DOHH2 (cell line): ENCODE data around the gene CHKA.

Source experiments
- H3F3A ChIP-seq: fragments of 200-600 bp; sonication (generic), shearing (Covaris generic); 2 replicates; pipeline ENCODE4 v1.6.0; 2016; ENCODE audit warnings: antibody characterized with exemption, mild to moderate bottlenecking; ENCODE audit not compliant: control insufficient read depth, insufficient read depth
- H3K27ac ChIP-seq: fragments of 200-600 bp; sonication (generic); 2 replicates; pipeline ENCODE4 v1.5.1; 2014; ENCODE audit warnings: low read depth, mild to moderate bottlenecking, low read length, moderate library complexity
- H3K27me3 ChIP-seq: fragments of 200-600 bp; sonication (generic); 2 replicates; pipeline ENCODE4 v1.6.1; 2014; ENCODE audit warnings: mild to moderate bottlenecking, low read length, mixed read lengths; ENCODE audit not compliant: control insufficient read depth
- H3K36me3 ChIP-seq: fragments of 200-600 bp; sonication (generic); 2 replicates; pipeline ENCODE4 v1.6.1; 2014; ENCODE audit warnings: mild to moderate bottlenecking, low read length, moderate library complexity, mixed read lengths; ENCODE audit not compliant: control insufficient read depth
- H3K4me1 ChIP-seq: fragments of 200-600 bp; sonication (generic); 2 replicates; pipeline ENCODE4 v1.6.1; 2014; ENCODE audit warnings: mild to moderate bottlenecking, low read length, mixed read lengths; ENCODE audit not compliant: control insufficient read depth
- H3K4me2 ChIP-seq: fragments of 200-600 bp; sonication (generic); 2 replicates; pipeline ENCODE4 v1.6.0; 2014; ENCODE audit warnings: mild to moderate bottlenecking, low read length, moderate library complexity
- H3K4me3 ChIP-seq: fragments of 200-600 bp; sonication (generic); 2 replicates; pipeline ENCODE4 v1.5.1; 2014; ENCODE audit warnings: mild to moderate bottlenecking, low read length, mixed read lengths
- H3K79me2 ChIP-seq: fragments of 200-600 bp; sonication (generic); 2 replicates; pipeline ENCODE4 v1.6.1; 2014; ENCODE audit warnings: mild to moderate bottlenecking, low read length, mixed read lengths; ENCODE audit not compliant: control insufficient read depth
- H3K9me2 ChIP-seq: fragments of 200-600 bp; sonication (generic); replicated peaks from 2 replicates; pipeline ENCODE4 v1.6.1; 2014; ENCODE audit warnings: mild to moderate bottlenecking, low read length, mixed read lengths; ENCODE audit not compliant: control insufficient read depth
- H3K9me3 ChIP-seq: fragments of 200-600 bp; sonication (generic); 2 replicates; pipeline ENCODE4 v1.6.1; 2014; ENCODE audit warnings: antibody characterized with exemption, low read length, mixed read lengths; ENCODE audit not compliant: control insufficient read depth, insufficient read depth
- H4K20me1 ChIP-seq: fragments of 200-600 bp; sonication (generic); 2 replicates; pipeline ENCODE4 v1.6.0; 2014; ENCODE audit warnings: low read depth, mild to moderate bottlenecking, antibody characterized with exemption, low read length, moderate library complexity; ENCODE audit not compliant: control insufficient read depth, insufficient read depth
- CTCF ChIP-seq: fragments of 200-600 bp; sonication (generic); IDR thresholded peaks from one replicate; pipeline ENCODE4 v1.5.1; 2014; ENCODE audit warnings: antibody characterized with exemption, mild to moderate bottlenecking, low read depth, low read length; ENCODE audit not compliant: poor library complexity, severe bottlenecking
- EZH2phosphoT487 ChIP-seq: fragments of 200-600 bp; sonication (generic); IDR thresholded peaks from 2 replicates; pipeline ENCODE4 v1.6.1; 2017; ENCODE audit warnings: borderline replicate concordance, mild to moderate bottlenecking, antibody characterized with exemption, low read length, moderate library complexity, mixed read lengths

Gene CHKA

GRCh38 chr11:68149417-68149816 is 28.2 kb upstream of the CHKA start:
- Histone ChIP-seq H4K20me1 (no peaks in the 10 kb centered on the region), H3K4me2 (no peak overlapping the region), H3K9me3 (no peaks in the 10 kb centered on the region), H3K79me2 (no peaks in the 10 kb centered on the region), H3K4me3 (no peak overlapping the region), H3F3A (no peaks in the 10 kb centered on the region), H3K36me3 (no peaks in the 10 kb centered on the region), H3K4me1 (no peaks in the 10 kb centered on the region), H3K27me3 (no peaks in the 10 kb centered on the region), H3K9me2 (no peaks in the 10 kb centered on the region), H3K27ac (no peak overlapping the region)
- TF ChIP-seq CTCF (no peak), EZH2phosphoT487 (no peak)

- H3K4me1 ChIP-seq = no peaks in the 10 kb centered on the region
- TF ChIP-seq CTCF = no peak
- no peak for TF ChIP-seq EZH2phosphoT487
- no peaks in the 10 kb centered on the region for H3K36me3 ChIP-seq
- no peaks in the 10 kb centered on the region for H4K20me1 ChIP-seq
- no peaks in the 10 kb centered on the region for H3K9me2 ChIP-seq
- H3K79me2 ChIP-seq = no peaks in the 10 kb centered on the region
- no peaks in the 10 kb centered on the region for H3K9me3 ChIP-seq
- no peaks in the 10 kb centered on the region for H3K27me3 ChIP-seq
- H3F3A ChIP-seq = no peaks in the 10 kb centered on the region
- H3K4me3 ChIP-seq = no peak overlapping the region
- no peak overlapping the region for H3K4me2 ChIP-seq
- no peak overlapping the region for H3K27ac ChIP-seq
Measured at GRCh38 chr11:68148879-68149278, 27.7 kb upstream of the CHKA start.

- no peak overlapping the region for H3K27ac ChIP-seq
- H3K27me3 ChIP-seq = no peaks in the 10 kb centered on the region
- no peaks in the 10 kb centered on the region for H3K36me3 ChIP-seq
- H3K4me2 ChIP-seq = no peak overlapping the region
- TF ChIP-seq EZH2phosphoT487 (no peak), CTCF (no peak)
- H3K4me1 ChIP-seq = no peaks in the 10 kb centered on the region
- H3K9me2 ChIP-seq = no peaks in the 10 kb centered on the region
- H3K79me2 ChIP-seq = no peaks in the 10 kb centered on the region
- H3F3A ChIP-seq = no peaks in the 10 kb centered on the region
- H3K4me3 ChIP-seq = no peak overlapping the region
- H4K20me1 ChIP-seq = no peaks in the 10 kb centered on the region
- no peaks in the 10 kb centered on the region for H3K9me3 ChIP-seq
Measured at GRCh38 chr11:68148071-68148805, 27.1 kb upstream of the CHKA start.
